ENCODE measurements around the gene ASXL3. TPM values are rescaled to one million over a fixed set of nuclear protein-coding genes. Genes with fewer than 3 reads are reported as not detected.

The ASXL3 gene
- total RNA-seq, 1 experiment from 2014 or later, result not detected

DNA sequence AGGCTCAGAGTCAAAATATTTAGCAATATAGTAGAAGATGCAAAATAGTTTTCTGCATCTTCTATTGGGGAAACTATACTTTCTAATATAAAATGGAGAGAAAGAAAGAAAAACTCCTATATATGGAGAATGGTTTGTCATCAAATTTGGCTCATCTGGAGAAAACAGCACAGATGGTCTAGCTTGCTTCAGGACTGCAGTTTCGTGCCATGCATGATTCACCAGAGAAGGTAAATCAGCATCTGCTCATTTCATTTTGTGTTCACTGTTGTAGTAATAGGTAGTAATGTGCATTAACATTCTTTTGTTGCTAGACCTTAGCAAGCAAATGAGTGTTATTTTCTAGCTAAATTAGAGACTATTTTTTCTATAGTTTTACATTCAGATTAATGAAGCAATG lies 179.0 kb downstream of the ASXL3 start:
- H3K9me2 ChIP-seq (ENCODE audit: insufficient read depth), result no peaks in the 10 kb centered on the region
- no TSS peak for BruUV-seq (replicated peaks)
- POLR2A ChIA-PET, result no interaction called here

More for the DNA sequence above, 179.0 kb downstream of the ASXL3 start:
- Histone ChIP-seq H3K4me3 (replicated peaks in 1 of 2; ENCODE audit: low read depth in 1 of 2, low read length in 2 of 2) (no peak overlapping the region), H3K9me3 (ENCODE audit: control insufficient read depth in 1 of 2, insufficient read depth in 1 of 2, low read depth in 1 of 2, low read length in 2 of 2) (peaks cover 11 to 21% of the 10 kb centered on the region in 2 experiments; a peak in 3 of 4 replicates), H3K27ac (ENCODE audit: low read depth, low read length) (no peak overlapping the region), H3K4me2 (ENCODE audit: low read length) (no peak overlapping the region), H4K20me1 (ENCODE audit: insufficient read depth) (no peaks in the 10 kb centered on the region), H3K79me2 (ENCODE audit: insufficient read depth, low read length) (no peaks in the 10 kb centered on the region), H3K4me1 (ENCODE audit: control insufficient read depth in 1 of 2, insufficient read depth in 2 of 2, low read length in 2 of 2) (no peaks in the 10 kb centered on the region), H3K36me3 (ENCODE audit: control insufficient read depth in 1 of 2, insufficient read depth in 2 of 2, low read length in 2 of 2) (no peaks in the 10 kb centered on the region), H2AFZ (ENCODE audit: low read depth, low read length, poor library complexity, severe bottlenecking) (no peak overlapping the region), H3K27me3 (ENCODE audit: insufficient read depth, low read length) (no peaks in the 10 kb centered on the region), H3K9ac (ENCODE audit: low read length) (no peak overlapping the region)
- TF ChIP-seq SRF (IDR thresholded peaks at IDR 0.05; ENCODE audit: low read depth) (no peak), EZH2phosphoT487 (IDR thresholded peaks at IDR 0.05; ENCODE audit: borderline replicate concordance) (no peak), POLR2AphosphoS5 (IDR thresholded peaks at IDR 0.05; ENCODE audit: low read depth, low read length) (no peak), FOSL1 (IDR thresholded peaks at IDR 0.05; ENCODE audit: low read depth) (no peak), JUND (IDR thresholded peaks at IDR 0.05) (no peak), REST (IDR thresholded peaks at IDR 0.05; ENCODE audit: low read depth) (no peak), ZBTB33 (IDR thresholded peaks at IDR 0.05; ENCODE audit: extremely low read depth, insufficient replicate concordance, low read length) (no peak)
- TF ChIP-seq, protein P1, sequence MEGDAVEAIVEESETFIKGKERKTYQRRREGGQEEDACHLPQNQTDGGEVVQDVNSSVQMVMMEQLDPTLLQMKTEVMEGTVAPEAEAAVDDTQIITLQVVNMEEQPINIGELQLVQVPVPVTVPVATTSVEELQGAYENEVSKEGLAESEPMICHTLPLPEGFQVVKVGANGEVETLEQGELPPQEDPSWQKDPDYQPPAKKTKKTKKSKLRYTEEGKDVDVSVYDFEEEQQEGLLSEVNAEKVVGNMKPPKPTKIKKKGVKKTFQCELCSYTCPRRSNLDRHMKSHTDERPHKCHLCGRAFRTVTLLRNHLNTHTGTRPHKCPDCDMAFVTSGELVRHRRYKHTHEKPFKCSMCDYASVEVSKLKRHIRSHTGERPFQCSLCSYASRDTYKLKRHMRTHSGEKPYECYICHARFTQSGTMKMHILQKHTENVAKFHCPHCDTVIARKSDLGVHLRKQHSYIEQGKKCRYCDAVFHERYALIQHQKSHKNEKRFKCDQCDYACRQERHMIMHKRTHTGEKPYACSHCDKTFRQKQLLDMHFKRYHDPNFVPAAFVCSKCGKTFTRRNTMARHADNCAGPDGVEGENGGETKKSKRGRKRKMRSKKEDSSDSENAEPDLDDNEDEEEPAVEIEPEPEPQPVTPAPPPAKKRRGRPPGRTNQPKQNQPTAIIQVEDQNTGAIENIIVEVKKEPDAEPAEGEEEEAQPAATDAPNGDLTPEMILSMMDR (IDR thresholded peaks at IDR 0.05 in 2 of 3, conservative IDR thresholded peaks at IDR 0.05 in 1 of 3; ENCODE audit: borderline replicate concordance in 1 of 3, insufficient read depth in 1 of 3, low read depth in 2 of 3, low read length in 2 of 3), result no peak
- TF ChIP-seq, protein P2, sequence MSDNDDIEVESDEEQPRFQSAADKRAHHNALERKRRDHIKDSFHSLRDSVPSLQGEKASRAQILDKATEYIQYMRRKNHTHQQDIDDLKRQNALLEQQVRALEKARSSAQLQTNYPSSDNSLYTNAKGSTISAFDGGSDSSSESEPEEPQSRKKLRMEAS (IDR thresholded peaks at IDR 0.05), result no peak
- CTCF ChIA-PET, result no interaction called here
- DNase-seq (ENCODE audit: low read depth, low spot score) (no peak), ATAC-seq (no peak)
- RAD21 ChIA-PET (ENCODE audit: low non-redundant PET in 1 of 2, low total read pairs in 2 of 2, uncharacterized antibody in 2 of 2, unreplicated experiment in 2 of 2), result no interaction called here
- intact Hi-C loops (cut with micrococcal nuclease), result no loop called here

Measured in HCT116 (cell line).